HEK293 (cell line): ENCODE data around the gene RAP1B.

Experiments
- CTCF ChIA-PET: fragments of 350-600 bp; formaldehyde crosslinking; extraction: SDS; loops from one replicate; lab custom pipeline; 2021; ENCODE audit warnings: antibody characterized with exemption; lab: Yijun Ruan, JAX
- POLR2A ChIA-PET: fragments of 300-600 bp; formaldehyde crosslinking; extraction: SDS; loops from one replicate; lab custom pipeline; 2020; ENCODE audit warnings: antibody characterized with exemption, inconsistent platforms; lab: Yijun Ruan, JAX
- H3K27ac ChIP-seq: fragments of 200-500 bp; sonication (Bioruptor generic); 2 replicates; pipeline ENCODE4 v1.5.1; 2014; ENCODE audit warnings: low read depth, low read length, control low read depth, inconsistent platforms; ENCODE audit errors: extremely low read depth
- H3K36me3 ChIP-seq, 2 experiments: fragments of 200-500 bp in 1 of 2; sonication (Bioruptor generic) in 1 of 2; 1 replicate in 1 of 2; 2 replicates in 1 of 2; pipeline ENCODE4 v1.5.1; 2014 to 2017; ENCODE audit warnings: inconsistent platforms in 2 of 2, low read length in 2 of 2; ENCODE audit not compliant: control insufficient read depth in 2 of 2, insufficient read depth in 1 of 2
- H3K4me1 ChIP-seq: fragments of 200-500 bp; sonication (Bioruptor generic); 2 replicates; pipeline ENCODE4 v1.5.1; 2014; ENCODE audit warnings: mild to moderate bottlenecking, low read length, inconsistent platforms; ENCODE audit not compliant: control insufficient read depth, insufficient read depth
- H3K4me3 ChIP-seq: 2 replicates; pipeline ENCODE4 v1.5.1; 2011; ENCODE audit warnings: low read depth, mild to moderate bottlenecking, control low read depth, low read length, moderate library complexity
- H3K9me3 ChIP-seq: fragments of 200-500 bp; sonication (Bioruptor generic); 2 replicates; pipeline ENCODE4 v1.5.1; 2014; ENCODE audit warnings: low read depth, low read length, inconsistent platforms; ENCODE audit not compliant: control insufficient read depth, insufficient read depth
- EGR2 ChIP-seq: fragments of 450-650 bp; formaldehyde crosslinking; IDR thresholded peaks from 2 replicates; pipeline ENCODE4 v1.5.1; 2016; ENCODE audit warnings: low read depth, missing biosample characterization, missing genetic modification characterization
- GFI1B ChIP-seq: fragments of 450-650 bp; formaldehyde crosslinking; IDR thresholded peaks from 2 replicates; pipeline ENCODE4 v1.5.1; 2016; ENCODE audit warnings: missing biosample characterization, missing genetic modification characterization
- KLF1 ChIP-seq: fragments of 450-650 bp; formaldehyde crosslinking; IDR thresholded peaks from 2 replicates; pipeline ENCODE4 v1.5.1; 2016; ENCODE audit warnings: missing biosample characterization, missing genetic modification characterization
- MEIS1 ChIP-seq: sonication (generic); formaldehyde crosslinking; IDR thresholded peaks from 2 replicates; pipeline ENCODE4 v1.8.1; 2022; ENCODE audit warnings: missing genetic modification reagents, mild to moderate bottlenecking, borderline replicate concordance
- SP3 ChIP-seq: fragments of 450-650 bp; formaldehyde crosslinking; IDR thresholded peaks from 2 replicates; pipeline ENCODE4 v1.5.1; 2016; ENCODE audit warnings: missing biosample characterization, missing genetic modification characterization
- ZBTB7A ChIP-seq: fragments of 450-650 bp; formaldehyde crosslinking; IDR thresholded peaks from 2 replicates; pipeline ENCODE4 v1.5.1; 2016; ENCODE audit warnings: low read depth, missing biosample characterization, missing genetic modification characterization
- ZEB2 ChIP-seq: fragments of 450-650 bp; formaldehyde crosslinking; IDR thresholded peaks from 2 replicates; pipeline ENCODE4 v1.5.1; 2016; ENCODE audit warnings: missing biosample characterization, missing genetic modification characterization
- ZFP41 ChIP-seq: fragments of 450-650 bp; formaldehyde crosslinking; IDR thresholded peaks from 2 replicates; pipeline ENCODE4 v1.5.1; 2016; ENCODE audit warnings: missing biosample characterization, missing genetic modification characterization, borderline replicate concordance
- ZNF2 ChIP-seq: fragments of 450-650 bp; formaldehyde crosslinking; IDR thresholded peaks from 2 replicates; pipeline ENCODE4 v1.5.1; 2016; ENCODE audit warnings: missing biosample characterization, missing genetic modification characterization
- ZNF404 ChIP-seq: fragments of 450-650 bp; formaldehyde crosslinking; IDR thresholded peaks from 2 replicates; pipeline ENCODE4 v1.5.1; 2017; ENCODE audit warnings: missing biosample characterization, missing genetic modification characterization
- ZNF521 ChIP-seq: fragments of 450-650 bp; formaldehyde crosslinking; IDR thresholded peaks from 2 replicates; pipeline ENCODE4 v1.5.1; 2017; ENCODE audit warnings: missing biosample characterization, mild to moderate bottlenecking, missing genetic modification characterization
- ZNF544 ChIP-seq: fragments of 450-650 bp; formaldehyde crosslinking; IDR thresholded peaks from 2 replicates; pipeline ENCODE4 v1.5.0; 2017; ENCODE audit warnings: missing biosample characterization, missing genetic modification characterization
- ZNF548 ChIP-seq: fragments of 450-650 bp; formaldehyde crosslinking; IDR thresholded peaks from 2 replicates; pipeline ENCODE4 v1.5.1; 2016; ENCODE audit warnings: missing biosample characterization, missing genetic modification characterization
- ZNF596 ChIP-seq: fragments of 450-650 bp; IDR thresholded peaks from 2 replicates; pipeline ENCODE4 v1.5.0; 2018; ENCODE audit warnings: missing biosample characterization, mild to moderate bottlenecking, missing genetic modification characterization, moderate library complexity
- ZNF623 ChIP-seq: fragments of 450-650 bp; formaldehyde crosslinking; IDR thresholded peaks from 2 replicates; pipeline ENCODE4 v1.5.1; 2016; ENCODE audit warnings: missing biosample characterization, missing genetic modification characterization
- ZNF660 ChIP-seq: fragments of 450-650 bp; IDR thresholded peaks from 2 replicates; pipeline ENCODE4 v1.5.1; 2018; ENCODE audit warnings: missing biosample characterization, mild to moderate bottlenecking, missing genetic modification characterization
- ZNF768 ChIP-seq: fragments of 450-650 bp; formaldehyde crosslinking; IDR thresholded peaks from 2 replicates; pipeline ENCODE4 v1.5.1; 2018; ENCODE audit warnings: missing biosample characterization, mild to moderate bottlenecking, missing genetic modification characterization
- ZNF785 ChIP-seq: fragments of 450-650 bp; formaldehyde crosslinking; IDR thresholded peaks from 2 replicates; pipeline ENCODE4 v1.5.1; 2016; ENCODE audit warnings: missing biosample characterization, missing genetic modification characterization
- ZNF843 ChIP-seq: fragments of 450-650 bp; formaldehyde crosslinking; IDR thresholded peaks from 2 replicates; pipeline ENCODE4 v1.5.1; 2016; ENCODE audit warnings: missing biosample characterization, missing genetic modification characterization
- TF ChIP-seq, protein P1 (sequence below): fragments of 450-650 bp; formaldehyde crosslinking; IDR thresholded peaks from 2 replicates; pipeline ENCODE4 v1.5.1; 2016; ENCODE audit warnings: missing biosample characterization, missing genetic modification characterization
- TF ChIP-seq, protein P2 (sequence below): fragments of 450-650 bp; formaldehyde crosslinking; IDR thresholded peaks from 2 replicates; pipeline ENCODE4 v1.5.1; 2016; ENCODE audit warnings: missing biosample characterization, missing genetic modification characterization
- TF ChIP-seq, protein P3 (sequence below): fragments of 450-650 bp; formaldehyde crosslinking; IDR thresholded peaks from 2 replicates; pipeline ENCODE4 v1.5.1; 2017; ENCODE audit warnings: missing biosample characterization, missing genetic modification characterization
- TF ChIP-seq, protein P4 (sequence below): fragments of 450-650 bp; formaldehyde crosslinking; IDR thresholded peaks from 2 replicates; pipeline ENCODE4 v1.5.1; 2016; ENCODE audit warnings: missing biosample characterization, missing genetic modification characterization

Gene RAP1B

DNA sequence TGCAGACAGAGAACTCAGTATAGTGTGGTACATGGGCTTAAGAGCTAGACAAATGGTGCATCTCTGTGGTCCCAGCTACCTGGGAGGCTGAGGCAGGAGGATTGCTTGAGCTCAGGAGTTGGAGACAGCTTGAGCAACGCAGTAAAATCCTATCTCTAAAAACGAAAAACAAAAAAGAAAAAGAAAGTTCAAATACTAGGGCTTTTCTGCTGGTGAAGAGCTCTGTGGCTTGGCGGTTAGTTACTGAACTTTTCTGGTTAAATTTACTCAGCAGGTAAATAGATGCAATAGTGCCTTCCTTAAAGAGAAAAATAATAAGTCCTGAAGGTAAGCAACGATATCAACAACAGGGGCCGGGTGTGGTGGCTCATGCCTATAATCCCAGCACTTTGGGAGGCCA is 31.4 kb upstream of the RAP1B start (continued):
- TF ChIP-seq, protein P1, sequence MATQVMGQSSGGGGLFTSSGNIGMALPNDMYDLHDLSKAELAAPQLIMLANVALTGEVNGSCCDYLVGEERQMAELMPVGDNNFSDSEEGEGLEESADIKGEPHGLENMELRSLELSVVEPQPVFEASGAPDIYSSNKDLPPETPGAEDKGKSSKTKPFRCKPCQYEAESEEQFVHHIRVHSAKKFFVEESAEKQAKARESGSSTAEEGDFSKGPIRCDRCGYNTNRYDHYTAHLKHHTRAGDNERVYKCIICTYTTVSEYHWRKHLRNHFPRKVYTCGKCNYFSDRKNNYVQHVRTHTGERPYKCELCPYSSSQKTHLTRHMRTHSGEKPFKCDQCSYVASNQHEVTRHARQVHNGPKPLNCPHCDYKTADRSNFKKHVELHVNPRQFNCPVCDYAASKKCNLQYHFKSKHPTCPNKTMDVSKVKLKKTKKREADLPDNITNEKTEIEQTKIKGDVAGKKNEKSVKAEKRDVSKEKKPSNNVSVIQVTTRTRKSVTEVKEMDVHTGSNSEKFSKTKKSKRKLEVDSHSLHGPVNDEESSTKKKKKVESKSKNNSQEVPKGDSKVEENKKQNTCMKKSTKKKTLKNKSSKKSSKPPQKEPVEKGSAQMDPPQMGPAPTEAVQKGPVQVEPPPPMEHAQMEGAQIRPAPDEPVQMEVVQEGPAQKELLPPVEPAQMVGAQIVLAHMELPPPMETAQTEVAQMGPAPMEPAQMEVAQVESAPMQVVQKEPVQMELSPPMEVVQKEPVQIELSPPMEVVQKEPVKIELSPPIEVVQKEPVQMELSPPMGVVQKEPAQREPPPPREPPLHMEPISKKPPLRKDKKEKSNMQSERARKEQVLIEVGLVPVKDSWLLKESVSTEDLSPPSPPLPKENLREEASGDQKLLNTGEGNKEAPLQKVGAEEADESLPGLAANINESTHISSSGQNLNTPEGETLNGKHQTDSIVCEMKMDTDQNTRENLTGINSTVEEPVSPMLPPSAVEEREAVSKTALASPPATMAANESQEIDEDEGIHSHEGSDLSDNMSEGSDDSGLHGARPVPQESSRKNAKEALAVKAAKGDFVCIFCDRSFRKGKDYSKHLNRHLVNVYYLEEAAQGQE (tag by site-specific recombination) = no peak
- TF ChIP-seq KLF1 = no peak
- TF ChIP-seq, protein P2, sequence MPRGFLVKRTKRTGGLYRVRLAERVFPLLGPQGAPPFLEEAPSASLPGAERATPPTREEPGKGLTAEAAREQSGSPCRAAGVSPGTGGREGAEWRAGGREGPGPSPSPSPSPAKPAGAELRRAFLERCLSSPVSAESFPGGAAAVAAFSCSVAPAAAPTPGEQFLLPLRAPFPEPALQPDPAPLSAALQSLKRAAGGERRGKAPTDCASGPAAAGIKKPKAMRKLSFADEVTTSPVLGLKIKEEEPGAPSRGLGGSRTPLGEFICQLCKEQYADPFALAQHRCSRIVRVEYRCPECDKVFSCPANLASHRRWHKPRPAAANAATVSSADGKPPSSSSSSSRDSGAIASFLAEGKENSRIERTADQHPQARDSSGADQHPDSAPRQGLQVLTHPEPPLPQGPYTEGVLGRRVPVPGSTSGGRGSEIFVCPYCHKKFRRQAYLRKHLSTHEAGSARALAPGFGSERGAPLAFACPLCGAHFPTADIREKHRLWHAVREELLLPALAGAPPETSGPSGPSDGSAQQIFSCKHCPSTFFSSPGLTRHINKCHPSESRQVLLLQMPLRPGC (tag by site-specific recombination) = no peak
- no peak for TF ChIP-seq SP3 (tag by site-specific recombination)
- TF ChIP-seq MEIS1 (CRISPR knock-in tag) = no peak
- no peak for TF ChIP-seq ZNF521
- TF ChIP-seq ZBTB7A (tag by site-specific recombination) = no peak
- TF ChIP-seq ZFP41 (tag by site-specific recombination) = no peak

DNA sequence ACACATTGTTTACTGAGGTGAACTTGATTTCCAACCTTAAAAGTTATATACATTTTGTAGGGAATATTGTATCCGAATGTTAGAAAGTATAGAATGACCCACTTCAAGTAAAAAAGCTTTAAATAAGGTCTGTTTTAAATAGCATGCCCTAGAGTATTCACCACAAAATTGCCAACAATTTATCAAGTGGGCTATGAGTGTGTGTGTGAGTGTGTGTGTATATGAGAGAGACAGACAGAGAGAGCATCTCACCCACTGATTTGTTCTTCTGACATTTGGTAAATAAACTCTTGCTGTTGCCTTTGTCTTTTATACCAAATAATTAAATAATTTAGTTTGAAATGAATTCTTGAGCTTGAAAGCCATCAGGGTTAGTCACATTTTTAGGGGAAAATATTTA is 29.8 kb upstream of the RAP1B start:
- H3K36me3 ChIP-seq = no peaks in the 10 kb centered on the region
- CTCF ChIA-PET = interaction anchor here (0.6 to 0.7 kb wide), 2 partner anchors 186 to 638 kb away, joined by 3 read pairs; no protein-coding TSS in a partner anchor
- no peaks in the 10 kb centered on the region for H3K4me1 ChIP-seq
- H3K9me3 ChIP-seq = no peaks in the 10 kb centered on the region
- TF ChIP-seq MEIS1 (CRISPR knock-in tag) (no peak), ZNF404 (tag by site-specific recombination) (no peak), ZNF544 (tag by site-specific recombination) (no peak), EGR2 (tag by site-specific recombination) (no peak), ZNF768 (tag by site-specific recombination) (no peak), GFI1B (no peak), ZEB2 (tag by site-specific recombination) (no peak), ZNF843 (tag by site-specific recombination) (no peak), ZNF623 (tag by site-specific recombination) (no peak), ZNF660 (tag by site-specific recombination) (no peak), ZNF548 (tag by site-specific recombination) (no peak), ZNF596 (no peak), ZNF785 (tag by site-specific recombination) (no peak), ZNF2 (tag by site-specific recombination) (no peak)
- TF ChIP-seq, protein P3, sequence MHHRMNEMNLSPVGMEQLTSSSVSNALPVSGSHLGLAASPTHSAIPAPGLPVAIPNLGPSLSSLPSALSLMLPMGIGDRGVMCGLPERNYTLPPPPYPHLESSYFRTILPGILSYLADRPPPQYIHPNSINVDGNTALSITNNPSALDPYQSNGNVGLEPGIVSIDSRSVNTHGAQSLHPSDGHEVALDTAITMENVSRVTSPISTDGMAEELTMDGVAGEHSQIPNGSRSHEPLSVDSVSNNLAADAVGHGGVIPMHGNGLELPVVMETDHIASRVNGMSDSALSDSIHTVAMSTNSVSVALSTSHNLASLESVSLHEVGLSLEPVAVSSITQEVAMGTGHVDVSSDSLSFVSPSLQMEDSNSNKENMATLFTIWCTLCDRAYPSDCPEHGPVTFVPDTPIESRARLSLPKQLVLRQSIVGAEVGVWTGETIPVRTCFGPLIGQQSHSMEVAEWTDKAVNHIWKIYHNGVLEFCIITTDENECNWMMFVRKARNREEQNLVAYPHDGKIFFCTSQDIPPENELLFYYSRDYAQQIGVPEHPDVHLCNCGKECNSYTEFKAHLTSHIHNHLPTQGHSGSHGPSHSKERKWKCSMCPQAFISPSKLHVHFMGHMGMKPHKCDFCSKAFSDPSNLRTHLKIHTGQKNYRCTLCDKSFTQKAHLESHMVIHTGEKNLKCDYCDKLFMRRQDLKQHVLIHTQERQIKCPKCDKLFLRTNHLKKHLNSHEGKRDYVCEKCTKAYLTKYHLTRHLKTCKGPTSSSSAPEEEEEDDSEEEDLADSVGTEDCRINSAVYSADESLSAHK (tag by site-specific recombination) = no peak
- TF ChIP-seq, protein P4, sequence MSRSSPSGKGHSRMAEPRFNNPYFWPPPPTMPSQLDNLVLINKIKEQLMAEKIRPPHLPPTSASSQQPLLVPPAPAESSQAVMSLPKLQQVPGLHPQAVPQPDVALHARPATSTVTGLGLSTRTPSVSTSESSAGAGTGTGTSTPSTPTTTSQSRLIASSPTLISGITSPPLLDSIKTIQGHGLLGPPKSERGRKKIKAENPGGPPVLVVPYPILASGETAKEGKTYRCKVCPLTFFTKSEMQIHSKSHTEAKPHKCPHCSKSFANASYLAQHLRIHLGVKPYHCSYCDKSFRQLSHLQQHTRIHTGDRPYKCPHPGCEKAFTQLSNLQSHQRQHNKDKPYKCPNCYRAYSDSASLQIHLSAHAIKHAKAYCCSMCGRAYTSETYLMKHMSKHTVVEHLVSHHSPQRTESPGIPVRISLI (tag by site-specific recombination) = no peak
- TF ChIP-seq, all 188 proteins: peak for 0
- Histone ChIP-seq H3K4me3 (no peak overlapping the region), H3K27ac (no peak overlapping the region)
- POLR2A ChIA-PET = no interaction called here
